CD14-positive monocyte (primary cell): ENCODE results near the gene TRAPPC10. TPM values are rescaled to one million over a fixed set of nuclear protein-coding genes. Genes with fewer than 3 reads are reported as not detected.

Source experiments
- DNase-seq, 3 donors: peaks; one replicate each; pipeline ENCODE4 v3.0.0-alpha.2; 2011 to 2022
- H2AFZ ChIP-seq: 2 replicates; pipeline ENCODE4 v1.6.0; 2012; ENCODE audit warnings: mild to moderate bottlenecking, low read depth, low read length, inconsistent platforms; ENCODE audit not compliant: insufficient read depth, poor library complexity, severe bottlenecking
- H3K27ac ChIP-seq, 2 donors: 1 replicate in 1 of 2; 2 replicates in 1 of 2; pipeline ENCODE4 v1.5.1; 2012 to 2013; ENCODE audit warnings: low read length in 2 of 2, control low read depth in 1 of 2, inconsistent platforms in 1 of 2, low read depth in 1 of 2, mild to moderate bottlenecking in 1 of 2
- H3K27me3 ChIP-seq, 2 donors: one replicate each; pipeline versions ENCODE4 v1.6.0 to v1.6.1; 2011 to 2013; ENCODE audit warnings: low read length in 2 of 2; ENCODE audit not compliant: control insufficient read depth in 2 of 2, insufficient read depth in 2 of 2
- H3K36me3 ChIP-seq, 2 donors: replicated peaks in 1 of 2; 1 replicate in 1 of 2; 2 replicates in 1 of 2; pipeline versions ENCODE4 v1.5.1 to v1.6.1; 2012 to 2013; ENCODE audit warnings: low read length in 2 of 2, control low read depth in 1 of 2, inconsistent platforms in 1 of 2, mild to moderate bottlenecking in 1 of 2; ENCODE audit not compliant: insufficient read depth in 2 of 2, control insufficient read depth in 1 of 2
- H3K4me1 ChIP-seq, 2 donors: 1 replicate in 1 of 2; 2 replicates in 1 of 2; pipeline versions ENCODE4 v1.5.1 to v1.6.1; 2012 to 2013; ENCODE audit warnings: low read length in 2 of 2, control low read depth in 1 of 2, inconsistent platforms in 1 of 2, mild to moderate bottlenecking in 1 of 2, moderate library complexity in 1 of 2; ENCODE audit not compliant: insufficient read depth in 2 of 2, control insufficient read depth in 1 of 2
- H3K4me2 ChIP-seq: replicated peaks from 2 replicates; pipeline ENCODE3; 2012; ENCODE audit warnings: low read length, moderate library complexity, mild to moderate bottlenecking; ENCODE audit not compliant: poor library complexity, severe bottlenecking; ENCODE audit errors: extremely low read depth
- H3K4me3 ChIP-seq, 3 experiments: fragments of 200-600 bp in 1 of 3; sonication (generic) in 1 of 3; replicated peaks in 1 of 3; 1 replicate in 2 of 3; 2 replicates in 1 of 3; pipeline ENCODE4 v1.5.1; 2011 to 2013; ENCODE audit warnings: low read length in 3 of 3, mild to moderate bottlenecking in 3 of 3, control low read depth in 2 of 3, low read depth in 2 of 3, inconsistent platforms in 1 of 3, moderate library complexity in 1 of 3
- H3K79me2 ChIP-seq: 2 replicates; pipeline ENCODE4 v1.6.0; 2012; ENCODE audit warnings: mild to moderate bottlenecking, control low read depth, inconsistent platforms, low read length, moderate library complexity; ENCODE audit not compliant: insufficient read depth
- H3K9ac ChIP-seq: 2 replicates; pipeline ENCODE4 v1.6.0; 2017; ENCODE audit warnings: low read length, mild to moderate bottlenecking; ENCODE audit not compliant: insufficient read depth, poor library complexity, severe bottlenecking
- H3K9me3 ChIP-seq, 2 donors: replicated peaks in 1 of 2; 1 replicate in 1 of 2; 2 replicates in 1 of 2; pipeline versions ENCODE4 v1.5.1 to v1.6.1; 2012 to 2013; ENCODE audit warnings: low read length in 2 of 2, control low read depth in 1 of 2; ENCODE audit not compliant: control insufficient read depth in 1 of 2, insufficient read depth in 1 of 2
- H4K20me1 ChIP-seq: 2 replicates; pipeline ENCODE4 v1.6.0; 2012; ENCODE audit warnings: mild to moderate bottlenecking, low read length, control low read depth, moderate library complexity; ENCODE audit not compliant: insufficient read depth
- H3K27ac Mint-ChIP-seq, 7 donors: one replicate each; pipeline ENCODE4 v1.8.0; 2020; ENCODE audit warnings: mild to moderate bottlenecking in 7 of 7, mixed read lengths in 7 of 7, moderate library complexity in 6 of 7, inconsistent platforms in 2 of 7
- H3K27me3 Mint-ChIP-seq, 3 donors: one replicate each; pipeline ENCODE4 v1.8.0; 2021 to 2022; ENCODE audit warnings: low read depth in 3 of 3, mild to moderate bottlenecking in 3 of 3, mixed read lengths in 3 of 3, moderate library complexity in 3 of 3, inconsistent platforms in 1 of 3
- H3K36me3 Mint-ChIP-seq, 2 donors: one replicate each; pipeline ENCODE4 v1.8.0; 2020; ENCODE audit warnings: mixed read lengths in 2 of 2, inconsistent platforms in 1 of 2, mild to moderate bottlenecking in 1 of 2
- H3K4me1 Mint-ChIP-seq: one replicate; pipeline ENCODE4 v1.8.0; 2020; ENCODE audit warnings: mild to moderate bottlenecking, mixed read lengths
- H3K4me3 Mint-ChIP-seq, 2 donors: one replicate each; pipeline ENCODE4 v1.8.0; 2020; ENCODE audit warnings: mild to moderate bottlenecking in 2 of 2, mixed read lengths in 2 of 2, moderate library complexity in 1 of 2
- H3K9me3 Mint-ChIP-seq, 7 donors: one replicate each; pipeline ENCODE4 v1.8.0; 2020 to 2022; ENCODE audit warnings: mixed read lengths in 7 of 7, mild to moderate bottlenecking in 6 of 7, moderate library complexity in 6 of 7, inconsistent platforms in 2 of 7
- WGBS: methylation state at CpG from one replicate; pipeline ENCODE4 v1.1.5; 2013; ENCODE audit warnings: missing lambda C conversion rate; ENCODE audit not compliant: insufficient coverage; 5-methylcytosine and 5-hydroxymethylcytosine counted together
- intact Hi-C, 2 donors: fragments of 100-400 bp; cut with micrococcal nuclease; formaldehyde crosslinking; loops; one replicate each; pipeline versions ENCODE4 v1.15.0 to v1.15.1; 2023
- polyA plus RNA-seq, 3 donors: library from polyadenylated mRNA; depleted of rRNA in 1 of 3; unstranded in 2 of 3; stranded (reverse) in 1 of 3; fragments of 300-500 nt in 2 of 3; fragments of >200 nt in 1 of 3; fragmentation: Illumina TruSeq in 2 of 3; gene quantifications; 1 replicate in 2 of 3; 2 replicates in 1 of 3; pipeline ENCODE4 v1.2.3, GENCODE V29; 2012 to 2021
- TF ChIP-seq, protein P1 (sequence below): fragments of 200-600 bp; IDR thresholded peaks from one replicate; pipeline ENCODE4 v1.8.0; 2022; ENCODE audit warnings: antibody characterized with exemption, mild to moderate bottlenecking

Gene TRAPPC10
- polyA plus RNA-seq, 3 donors, result 5.9 to 40.6 (median 8.6) TPM

DNA sequence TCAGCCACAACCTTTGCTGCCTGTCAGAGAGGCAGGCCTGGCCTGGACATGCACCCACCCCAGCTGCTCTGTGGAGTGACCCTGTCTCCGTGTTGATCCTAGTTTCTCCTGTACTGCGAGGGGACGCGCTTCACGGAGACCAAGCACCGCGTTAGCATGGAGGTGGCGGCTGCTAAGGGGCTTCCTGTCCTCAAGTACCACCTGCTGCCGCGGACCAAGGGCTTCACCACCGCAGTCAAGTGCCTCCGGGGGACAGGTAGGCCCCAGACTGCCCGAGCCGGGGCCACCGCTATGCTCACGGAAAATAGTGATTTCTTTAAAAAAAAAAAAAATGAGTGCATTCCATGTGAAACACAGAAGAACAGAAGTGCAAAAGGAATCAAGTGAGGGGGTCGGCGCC, 41.6 kb upstream of the TRAPPC10 start:
- peaks cover 88% of the 10 kb centered on the region for H4K20me1 ChIP-seq
- H3K4me2 ChIP-seq, result no peak overlapping the region
- H3K27me3 Mint-ChIP-seq, result no peaks in the 10 kb centered on the region
- H3K79me2 ChIP-seq, result no peaks in the 10 kb centered on the region
- intact Hi-C loops, result no loop called here
- H3K4me3 Mint-ChIP-seq, result no peak overlapping the region
- H3K27ac ChIP-seq, result no peak overlapping the region
- TF ChIP-seq, protein P1, sequence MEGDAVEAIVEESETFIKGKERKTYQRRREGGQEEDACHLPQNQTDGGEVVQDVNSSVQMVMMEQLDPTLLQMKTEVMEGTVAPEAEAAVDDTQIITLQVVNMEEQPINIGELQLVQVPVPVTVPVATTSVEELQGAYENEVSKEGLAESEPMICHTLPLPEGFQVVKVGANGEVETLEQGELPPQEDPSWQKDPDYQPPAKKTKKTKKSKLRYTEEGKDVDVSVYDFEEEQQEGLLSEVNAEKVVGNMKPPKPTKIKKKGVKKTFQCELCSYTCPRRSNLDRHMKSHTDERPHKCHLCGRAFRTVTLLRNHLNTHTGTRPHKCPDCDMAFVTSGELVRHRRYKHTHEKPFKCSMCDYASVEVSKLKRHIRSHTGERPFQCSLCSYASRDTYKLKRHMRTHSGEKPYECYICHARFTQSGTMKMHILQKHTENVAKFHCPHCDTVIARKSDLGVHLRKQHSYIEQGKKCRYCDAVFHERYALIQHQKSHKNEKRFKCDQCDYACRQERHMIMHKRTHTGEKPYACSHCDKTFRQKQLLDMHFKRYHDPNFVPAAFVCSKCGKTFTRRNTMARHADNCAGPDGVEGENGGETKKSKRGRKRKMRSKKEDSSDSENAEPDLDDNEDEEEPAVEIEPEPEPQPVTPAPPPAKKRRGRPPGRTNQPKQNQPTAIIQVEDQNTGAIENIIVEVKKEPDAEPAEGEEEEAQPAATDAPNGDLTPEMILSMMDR, result no peak
- peaks cover 73 to 79% of the 10 kb centered on the region in 2 donors for H3K36me3 ChIP-seq
- H3K9me3 ChIP-seq, result no peaks in the 10 kb centered on the region
- DNase-seq, result no peak
- no peaks in the 10 kb centered on the region for H3K4me1 ChIP-seq
- H3K9me3 Mint-ChIP-seq, result no peaks in the 10 kb centered on the region
- H3K9ac ChIP-seq, result no peak overlapping the region
- 95% methylated on average over 9 of the region's 18 CpGs for WGBS
- H3K27me3 ChIP-seq, result no peaks in the 10 kb centered on the region
- H3K36me3 Mint-ChIP-seq, result peaks cover 69 to 79% of the 10 kb centered on the region in 2 donors
- H3K27ac Mint-ChIP-seq, result no peak overlapping the region
- no peak overlapping the region for H2AFZ ChIP-seq
- H3K4me1 Mint-ChIP-seq, result peaks cover 7% of the 10 kb centered on the region
- no peak overlapping the region for H3K4me3 ChIP-seq

DNA sequence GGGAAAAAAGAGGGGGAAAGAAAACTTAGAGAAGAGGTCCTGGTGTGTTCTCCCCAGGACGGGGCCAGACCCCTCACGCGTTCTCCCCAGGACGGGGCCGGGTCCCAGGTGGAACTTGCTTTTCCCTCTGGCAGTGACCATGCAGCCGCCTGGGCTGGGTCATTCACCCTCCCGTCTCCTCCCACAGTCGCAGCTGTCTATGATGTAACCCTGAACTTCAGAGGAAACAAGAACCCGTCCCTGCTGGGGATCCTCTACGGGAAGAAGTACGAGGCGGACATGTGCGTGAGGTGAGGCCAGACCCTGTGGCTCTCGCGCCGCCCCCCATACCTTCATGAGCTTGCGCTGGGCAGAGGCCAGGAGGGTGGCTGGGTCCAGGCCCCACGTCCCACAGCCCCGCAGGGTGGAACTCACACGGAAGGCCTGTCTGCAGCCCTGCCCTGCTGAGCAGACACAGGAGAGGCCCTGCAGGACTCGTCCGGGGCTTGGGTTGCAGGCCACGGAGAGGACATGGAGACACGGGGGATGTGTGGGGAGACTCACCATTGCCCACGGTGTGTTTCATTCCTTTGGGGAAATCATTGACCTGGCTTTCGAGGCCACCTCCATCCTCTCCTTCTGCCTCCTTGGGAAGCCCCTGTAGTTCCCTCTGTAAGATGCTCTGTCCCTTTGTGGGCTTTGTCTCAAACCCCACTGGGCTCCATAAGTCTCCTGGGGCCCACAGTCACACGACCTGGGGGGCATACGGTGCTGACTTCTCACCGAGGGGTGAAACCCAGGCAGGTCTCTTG, 40.7 kb upstream of the TRAPPC10 start:
- Mint-ChIP-seq H3K9me3 (no peaks in the 10 kb centered on the region), H3K4me3 (no peak overlapping the region), H3K4me1 (peaks cover 7% of the 10 kb centered on the region), H3K27ac (peak overlapping the region in 1 of 7 donors; percentile 52), H3K27me3 (no peaks in the 10 kb centered on the region), H3K36me3 (peaks cover 68 to 72% of the 10 kb centered on the region in 2 donors)
- TF ChIP-seq, protein P1, result no peak
- Histone ChIP-seq H3K4me1 (no peaks in the 10 kb centered on the region), H3K79me2 (no peaks in the 10 kb centered on the region), H3K4me3 (no peak overlapping the region), H3K9ac (no peak overlapping the region), H3K36me3 (peaks cover 69 to 74% of the 10 kb centered on the region in 2 donors), H4K20me1 (peaks cover 84% of the 10 kb centered on the region), H3K9me3 (no peaks in the 10 kb centered on the region), H3K27me3 (no peaks in the 10 kb centered on the region), H2AFZ (no peak overlapping the region), H3K4me2 (no peak overlapping the region), H3K27ac (no peak overlapping the region)
- intact Hi-C loops, result no loop called here
- 80% methylated on average over 28 of the region's 29 CpGs for WGBS
- DNase-seq, result no peak
